ENCODE measurements around the gene CCDC172.

- TF ChIP-seq GABPA (IDR thresholded peaks at IDR 0.05; ENCODE audit: low read depth) = no peak
- TF ChIP-seq REST (IDR thresholded peaks at IDR 0.05; ENCODE audit: insufficient replicate concordance, low read depth) = no peak
- no peak for TF ChIP-seq CTCF (IDR thresholded peaks at IDR 0.05; ENCODE audit: insufficient read depth, low read length)
- no peak for TF ChIP-seq POLR2AphosphoS5 (IDR thresholded peaks at IDR 0.05; ENCODE audit: low read depth)
- TF ChIP-seq SPI1 (IDR thresholded peaks at IDR 0.05; ENCODE audit: borderline replicate concordance, low read depth) = no peak
These were observed 19.3 kb upstream of the CCDC172 start for GRCh38 chr10:116304923-116305322.
